Activated T-helper 1 cell treated with anti-CD3 and anti-CD28 coated beads, Interleukin-12 subunit alpha, Interleukin-12 subunit beta, Interleukin-2, Interleukin-4 antibody, amounts not matched to agents 30 ng/mL and 10 ng/mL and 1 ng/mL, durations not matched to agents 14 hours and 24 hours and 36 hours (primary cell): ENCODE results near the gene CHMP3. TPM values are rescaled to one million over a fixed set of nuclear protein-coding genes. Genes with fewer than 3 reads are reported as not detected.

Source experiments
- DNase-seq: peaks from one replicate; pipeline ENCODE4 v3.0.0; 2021; ENCODE audit warnings: low spot score
- H3K27ac Mint-ChIP-seq: one replicate; pipeline ENCODE4 v1.8.0; 2021; ENCODE audit warnings: mild to moderate bottlenecking, mixed read lengths
- H3K27me3 Mint-ChIP-seq: one replicate; pipeline ENCODE4 v1.8.0; 2022; ENCODE audit warnings: mild to moderate bottlenecking, moderate library complexity, mixed read lengths; ENCODE audit not compliant: insufficient read depth
- H3K36me3 Mint-ChIP-seq: one replicate; pipeline ENCODE4 v1.8.0; 2021; ENCODE audit warnings: low read depth, mixed read lengths
- H3K4me1 Mint-ChIP-seq: one replicate; pipeline ENCODE4 v1.8.0; 2021; ENCODE audit warnings: low read depth, mixed read lengths
- H3K4me3 Mint-ChIP-seq: one replicate; pipeline ENCODE4 v1.8.0; 2021; ENCODE audit warnings: mild to moderate bottlenecking, moderate library complexity, mixed read lengths
- H3K9me3 Mint-ChIP-seq: one replicate; pipeline ENCODE4 v1.8.0; 2021; ENCODE audit warnings: mixed read lengths
- intact Hi-C: fragments of 100-400 bp; cut with micrococcal nuclease; formaldehyde crosslinking; loops from one replicate; pipeline ENCODE4 v1.15.1; 2024
- total RNA-seq: library from RNA; stranded (reverse); gene quantifications from 2 replicates; pipeline ENCODE4 v1.2.3, GENCODE V29; 2022

Gene CHMP3
- total RNA-seq, 1 donor from 2014 or later: 27.7 TPM

DNA sequence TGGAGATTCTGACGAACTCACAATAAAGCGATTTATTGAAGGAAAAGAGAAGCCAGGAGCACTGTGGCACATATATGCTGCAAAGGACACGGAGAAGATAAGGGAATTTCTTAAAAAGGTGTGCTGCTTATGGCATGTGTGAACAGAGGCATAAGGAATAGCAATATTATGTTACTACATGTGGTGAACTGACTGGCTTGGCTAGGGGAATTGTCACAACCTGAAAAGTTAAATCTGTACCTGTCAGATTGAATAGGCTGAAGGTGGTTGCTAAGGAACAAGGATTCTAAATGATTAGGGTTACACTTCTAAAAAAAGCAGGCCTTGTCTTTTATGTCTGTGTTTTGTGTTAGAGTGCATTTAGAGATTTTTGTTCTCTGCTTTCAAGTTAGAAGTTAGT, 73.7 kb downstream of the CHMP3 start:
- intact Hi-C loops: loop anchor here (10.0 kb wide), 1 partner anchor 75 kb away; the partner anchor contains the start of gene CHMP3
- H3K27ac Mint-ChIP-seq: no peak overlapping the region

DNA sequence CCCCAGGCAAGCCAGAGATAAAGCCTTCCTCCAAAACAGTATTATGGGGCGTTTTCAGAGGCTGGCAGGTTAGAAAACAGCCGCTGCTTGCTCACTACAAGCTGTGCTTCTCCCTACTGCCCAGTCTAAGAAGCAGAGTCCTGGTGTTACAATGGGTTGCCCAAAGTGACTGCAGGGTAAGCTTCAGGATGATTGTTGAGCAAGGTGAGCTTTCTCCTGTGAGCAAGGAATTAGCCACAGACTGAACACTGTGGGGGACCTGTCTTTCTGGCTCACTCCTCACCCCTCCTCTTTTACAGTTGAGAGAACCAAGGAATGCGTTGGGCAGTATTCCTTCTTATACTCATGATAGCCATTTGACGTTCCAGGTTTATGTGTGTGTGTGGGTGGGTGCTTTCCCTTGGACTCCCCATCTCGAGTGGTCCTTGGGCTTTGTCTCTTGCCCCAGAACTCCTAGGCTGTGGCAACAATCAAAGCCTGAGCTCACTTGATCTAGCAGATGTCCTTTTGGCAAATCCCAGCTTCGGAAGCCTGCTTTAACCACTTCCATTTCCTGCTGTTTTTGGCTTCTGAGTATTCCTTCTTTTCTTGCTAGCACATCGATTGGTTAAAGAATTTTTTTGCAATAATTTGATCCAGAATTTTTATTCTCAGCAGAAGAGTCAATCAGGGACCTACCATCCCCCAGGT, 74.5 kb downstream of the CHMP3 start:
- intact Hi-C loops: loop anchor here (10.0 kb wide), 1 partner anchor 76 kb away; the partner anchor contains the start of gene CHMP3
- H3K36me3 Mint-ChIP-seq: peaks cover 92% of the 10 kb centered on the region
- H3K4me3 Mint-ChIP-seq: no peak overlapping the region
- peaks cover 29% of the 10 kb centered on the region for H3K4me1 Mint-ChIP-seq
- H3K27ac Mint-ChIP-seq: no peak overlapping the region
- no peaks in the 10 kb centered on the region for H3K27me3 Mint-ChIP-seq
- DNase-seq: no peak
- H3K9me3 Mint-ChIP-seq: no peaks in the 10 kb centered on the region

More for the DNA sequence above, 73.7 kb downstream of the CHMP3 start:
- no peak overlapping the region for H3K4me3 Mint-ChIP-seq
- H3K4me1 Mint-ChIP-seq: peaks cover 28% of the 10 kb centered on the region
- DNase-seq: no peak
- peaks cover 92% of the 10 kb centered on the region for H3K36me3 Mint-ChIP-seq
- H3K27me3 Mint-ChIP-seq: no peaks in the 10 kb centered on the region
- H3K9me3 Mint-ChIP-seq: no peaks in the 10 kb centered on the region

DNA sequence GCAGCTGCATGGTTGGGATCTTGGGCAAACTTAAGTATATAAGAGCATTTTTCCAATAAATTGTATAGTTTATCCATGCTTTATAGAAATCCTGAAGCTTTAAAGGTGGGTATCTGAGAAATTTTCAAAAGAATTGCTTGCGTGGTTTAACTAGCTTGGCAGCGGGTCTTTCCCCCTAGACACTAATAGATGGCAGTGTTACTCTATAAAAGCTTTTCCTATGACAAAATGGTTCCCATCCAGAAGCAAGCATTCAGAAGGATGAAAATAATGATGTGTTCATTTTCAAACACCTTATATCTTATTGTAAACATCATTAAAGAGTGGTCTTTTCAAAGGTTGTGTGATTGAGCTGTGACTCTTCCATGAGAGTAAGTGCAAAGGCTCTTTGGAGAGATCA, 76.2 kb downstream of the CHMP3 start:
- intact Hi-C loops: loop anchor here (10.0 kb wide), 1 partner anchor 78 kb away; the partner anchor contains the start of gene CHMP3
- no peaks in the 10 kb centered on the region for H3K27me3 Mint-ChIP-seq
- DNase-seq: no peak
- no peaks in the 10 kb centered on the region for H3K9me3 Mint-ChIP-seq
- H3K36me3 Mint-ChIP-seq: peaks cover 95% of the 10 kb centered on the region
- H3K4me1 Mint-ChIP-seq: peaks cover 39% of the 10 kb centered on the region
- H3K4me3 Mint-ChIP-seq: no peak overlapping the region
- no peak overlapping the region for H3K27ac Mint-ChIP-seq

DNA sequence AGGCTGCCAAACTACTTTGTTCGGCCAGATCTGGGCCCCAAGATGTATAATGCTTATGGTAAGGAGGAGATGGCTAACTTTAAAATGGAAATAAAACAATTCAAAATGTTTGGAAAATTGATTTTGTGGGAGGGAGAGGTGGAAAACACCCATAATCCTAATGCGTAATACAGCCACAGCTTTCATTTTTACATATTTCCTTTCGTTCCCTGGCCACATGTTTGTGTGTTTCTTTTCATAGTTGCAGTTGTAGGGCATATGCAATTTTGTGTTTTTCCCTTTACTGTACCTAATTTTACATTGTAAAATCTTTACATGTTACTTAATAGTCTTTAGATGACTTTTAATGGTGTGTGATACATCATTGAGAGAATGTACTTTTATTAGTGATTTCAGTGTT, 77.4 kb downstream of the CHMP3 start:
- intact Hi-C loops: loop anchor here (1.0 to 10.0 kb wide), 3 partner anchors 43 to 133 kb away; partner anchors contain the start of gene CHMP3
- Mint-ChIP-seq H3K27ac (peak overlapping the region; percentile 48), H3K27me3 (no peaks in the 10 kb centered on the region), H3K4me1 (peaks cover 49% of the 10 kb centered on the region), H3K36me3 (peaks cover 92% of the 10 kb centered on the region), H3K9me3 (no peaks in the 10 kb centered on the region), H3K4me3 (no peak overlapping the region)
- DNase-seq: no peak

DNA sequence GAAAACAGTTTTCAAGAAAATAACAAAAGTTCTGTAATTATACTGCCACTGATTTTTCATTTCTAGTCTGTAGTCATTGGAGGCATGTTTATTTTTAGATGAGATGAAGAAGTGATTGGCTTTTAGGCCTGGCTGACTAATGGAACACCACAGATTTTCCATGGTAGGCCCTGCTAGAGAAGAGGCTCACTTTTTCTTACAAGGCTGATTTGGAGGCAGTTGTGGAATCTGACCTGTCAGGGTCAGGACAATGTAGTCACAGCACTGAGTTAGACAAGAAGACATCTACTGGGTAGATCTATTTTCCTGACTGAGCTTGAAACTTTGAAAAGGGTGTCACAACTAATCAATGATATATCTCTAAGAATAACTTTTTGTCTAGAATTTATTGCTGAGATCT, 78.1 kb downstream of the CHMP3 start:
- Mint-ChIP-seq H3K36me3 (peaks cover 93% of the 10 kb centered on the region), H3K27ac (peak overlapping the region; percentile 59), H3K4me3 (no peak overlapping the region), H3K9me3 (no peaks in the 10 kb centered on the region), H3K27me3 (no peaks in the 10 kb centered on the region), H3K4me1 (peaks cover 52% of the 10 kb centered on the region)
- no peak for DNase-seq
- intact Hi-C loops: loop anchor here (1.0 to 10.0 kb wide), 3 partner anchors 42 to 134 kb away; partner anchors contain the start of gene CHMP3

DNA sequence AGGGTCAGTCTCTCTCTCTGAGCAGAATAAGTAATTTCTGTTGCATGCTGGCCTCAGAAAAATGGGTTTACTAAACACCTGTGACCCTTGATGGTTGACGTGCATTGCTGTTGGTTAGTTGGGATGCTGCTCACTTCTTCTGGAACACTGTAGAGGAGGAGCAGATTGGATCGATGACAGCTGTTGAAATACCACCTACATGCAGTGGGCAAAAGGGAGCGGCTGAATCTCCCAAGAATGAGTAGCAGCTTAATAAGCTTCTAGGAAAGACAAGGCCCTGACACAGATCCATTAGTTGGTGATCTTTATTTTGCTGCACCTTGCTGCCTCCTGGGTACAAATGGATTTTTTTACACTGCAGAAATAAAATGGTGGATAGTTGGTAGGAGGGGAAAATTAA, 78.9 kb downstream of the CHMP3 start:
- H3K4me1 Mint-ChIP-seq: peaks cover 48% of the 10 kb centered on the region
- H3K27ac Mint-ChIP-seq: no peak overlapping the region
- intact Hi-C loops: loop anchor here (2.0 to 10.0 kb wide), 2 partner anchors 42 to 80 kb away; partner anchors contain the start of gene CHMP3
- no peak for DNase-seq
- no peaks in the 10 kb centered on the region for H3K9me3 Mint-ChIP-seq
- no peaks in the 10 kb centered on the region for H3K27me3 Mint-ChIP-seq
- H3K36me3 Mint-ChIP-seq: peaks cover 93% of the 10 kb centered on the region
- H3K4me3 Mint-ChIP-seq: no peak overlapping the region

DNA sequence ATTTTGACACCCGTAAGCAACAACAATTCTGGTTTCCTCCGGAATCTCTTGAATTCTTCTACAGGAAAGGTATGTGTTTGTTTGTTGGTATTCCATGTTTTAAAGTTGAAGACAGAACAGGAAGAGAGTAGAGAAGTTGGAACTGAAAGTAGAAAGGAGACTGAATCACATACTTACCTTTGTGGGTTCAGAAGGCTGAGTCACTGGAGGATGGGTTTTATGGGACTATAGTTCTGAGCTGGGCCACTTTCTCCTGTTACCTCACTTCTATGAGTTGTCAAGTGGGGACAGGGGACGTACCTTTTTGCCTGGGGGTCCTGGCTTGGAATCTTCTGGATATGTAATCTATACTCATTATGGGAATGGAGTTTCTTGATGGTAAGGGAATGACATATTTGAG, 81.2 kb downstream of the CHMP3 start:
- Mint-ChIP-seq H3K27ac (peak overlapping the region; percentile 82), H3K4me1 (peaks cover 68% of the 10 kb centered on the region), H3K9me3 (no peaks in the 10 kb centered on the region), H3K36me3 (peaks cover 92% of the 10 kb centered on the region), H3K27me3 (no peaks in the 10 kb centered on the region), H3K4me3 (no peak overlapping the region)
- peak; percentile 4 for DNase-seq
- intact Hi-C loops: loop anchor here (2.0 to 10.0 kb wide), 2 partner anchors 13 to 83 kb away; partner anchors contain the start of gene CHMP3

DNA sequence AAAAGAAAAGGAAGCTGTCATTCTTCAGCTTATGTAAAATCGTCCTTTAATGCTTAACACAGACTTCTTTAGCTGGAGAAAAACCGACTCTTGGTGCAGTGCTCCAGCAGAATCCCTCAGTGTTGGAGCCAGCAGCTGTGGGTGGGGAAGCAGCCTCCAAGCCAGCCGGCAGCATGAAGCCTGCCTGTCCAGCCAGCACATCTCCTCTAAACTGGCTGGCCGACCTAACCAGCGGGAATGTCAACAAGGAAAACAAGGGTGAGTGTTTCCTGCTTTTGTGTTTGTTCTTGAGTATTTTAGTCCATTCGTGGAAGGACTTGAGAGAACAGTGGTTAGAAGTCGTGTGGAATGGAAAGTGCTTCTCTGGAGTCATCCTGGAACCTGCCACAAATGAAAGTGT, 83.1 kb downstream of the CHMP3 start:
- H3K4me1 Mint-ChIP-seq: peaks cover 66% of the 10 kb centered on the region
- intact Hi-C loops: loop anchor here (10.0 kb wide), 1 partner anchor 85 kb away; the partner anchor contains the start of gene CHMP3
- DNase-seq: no peak
- H3K4me3 Mint-ChIP-seq: no peak overlapping the region
- no peaks in the 10 kb centered on the region for H3K27me3 Mint-ChIP-seq
- no peak overlapping the region for H3K27ac Mint-ChIP-seq
- H3K9me3 Mint-ChIP-seq: no peaks in the 10 kb centered on the region
- peaks cover 83% of the 10 kb centered on the region for H3K36me3 Mint-ChIP-seq

DNA sequence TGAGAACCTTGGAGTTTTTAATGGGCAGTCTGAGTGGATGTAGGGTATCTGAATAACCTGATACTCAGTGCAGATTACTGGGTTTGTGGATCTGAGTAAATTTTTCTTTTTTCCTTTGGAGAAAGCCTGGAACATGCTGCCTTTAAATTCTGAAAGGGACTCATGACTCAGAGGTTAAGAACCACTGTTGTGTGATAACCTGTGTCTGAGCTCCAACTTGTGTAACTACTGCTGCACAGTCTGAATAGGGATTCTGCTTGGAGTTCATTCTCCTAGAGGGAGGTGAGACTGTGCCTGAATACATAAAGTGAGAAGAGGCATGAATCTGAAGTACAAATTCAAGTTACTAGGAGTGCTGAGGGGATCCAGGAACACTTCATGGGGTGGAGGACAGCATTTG, 85.9 kb downstream of the CHMP3 start:
- no peak overlapping the region for H3K4me3 Mint-ChIP-seq
- intact Hi-C loops: no loop called here
- no peak for DNase-seq
- H3K9me3 Mint-ChIP-seq: no peaks in the 10 kb centered on the region
- H3K27ac Mint-ChIP-seq: no peak overlapping the region
- peaks cover 64% of the 10 kb centered on the region for H3K4me1 Mint-ChIP-seq
- no peaks in the 10 kb centered on the region for H3K27me3 Mint-ChIP-seq
- peaks cover 80% of the 10 kb centered on the region for H3K36me3 Mint-ChIP-seq

DNA sequence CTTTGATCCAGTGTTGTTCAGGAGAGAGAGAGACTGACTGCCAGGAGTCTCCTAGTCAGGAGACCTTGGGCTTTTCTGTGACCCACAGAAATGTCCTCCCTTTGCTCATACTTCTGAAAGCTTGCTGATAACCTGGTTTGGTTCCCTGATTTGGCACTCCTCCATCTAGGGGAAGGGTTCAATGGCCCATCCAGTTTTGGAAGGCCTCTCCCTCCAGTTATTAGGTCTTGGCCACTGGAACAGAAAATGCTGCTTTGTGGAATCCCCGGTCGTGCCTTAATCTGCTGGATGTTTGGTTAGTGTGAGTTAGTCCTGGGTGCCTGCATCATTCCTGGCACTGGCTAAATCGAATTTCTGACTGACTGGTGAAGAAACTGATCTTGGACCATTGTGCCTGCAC, 86.3 kb downstream of the CHMP3 start:
- no peak overlapping the region for H3K27ac Mint-ChIP-seq
- peaks cover 78% of the 10 kb centered on the region for H3K36me3 Mint-ChIP-seq
- no peak for DNase-seq
- intact Hi-C loops: no loop called here
- H3K9me3 Mint-ChIP-seq: no peaks in the 10 kb centered on the region
- H3K4me3 Mint-ChIP-seq: no peak overlapping the region
- no peaks in the 10 kb centered on the region for H3K27me3 Mint-ChIP-seq
- peaks cover 63% of the 10 kb centered on the region for H3K4me1 Mint-ChIP-seq

DNA sequence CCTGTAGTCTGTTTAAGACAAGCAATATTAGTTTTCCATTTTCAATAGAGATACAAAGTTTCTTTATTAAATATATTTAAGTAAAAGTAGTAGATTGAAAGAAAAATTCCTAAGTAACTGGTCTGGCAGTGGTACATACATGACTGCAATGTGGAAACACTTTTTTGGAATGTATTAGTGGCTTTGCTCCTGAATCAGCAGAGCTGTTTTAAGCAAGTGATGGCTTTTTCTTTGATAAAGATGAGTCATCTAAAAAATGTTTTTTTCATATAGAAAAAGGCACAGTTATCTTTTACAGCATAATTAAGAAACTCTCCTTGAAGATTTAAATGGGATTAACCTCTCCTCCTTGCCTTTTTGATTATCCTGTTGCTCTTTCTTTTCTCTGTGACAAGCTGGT, 87.2 kb downstream of the CHMP3 start:
- Mint-ChIP-seq H3K27me3 (no peaks in the 10 kb centered on the region), H3K9me3 (no peaks in the 10 kb centered on the region), H3K4me3 (no peak overlapping the region), H3K36me3 (peaks cover 78% of the 10 kb centered on the region), H3K27ac (peak overlapping the region; percentile 37), H3K4me1 (peaks cover 63% of the 10 kb centered on the region)
- no peak for DNase-seq
- intact Hi-C loops: no loop called here

DNA sequence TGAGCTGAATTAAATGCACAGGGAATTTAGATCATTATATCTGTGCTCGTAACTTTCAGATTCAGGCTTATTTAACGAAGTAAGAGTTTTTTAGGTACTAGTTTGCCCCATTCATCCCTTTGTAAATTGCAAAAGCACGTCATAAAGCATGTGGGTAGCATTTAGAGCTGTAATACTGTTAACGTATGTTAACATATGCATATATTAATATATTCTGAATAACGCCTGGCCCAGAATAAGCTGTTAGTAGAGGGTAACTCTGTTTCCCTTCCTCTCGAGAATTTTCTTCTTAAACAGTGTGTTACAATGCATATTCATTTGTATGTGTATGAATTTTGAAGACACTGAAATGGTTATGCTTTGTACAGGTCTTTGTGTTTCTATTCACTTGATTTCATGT, 91.6 kb downstream of the CHMP3 start:
- H3K9me3 Mint-ChIP-seq: no peaks in the 10 kb centered on the region
- peaks cover 63% of the 10 kb centered on the region for H3K36me3 Mint-ChIP-seq
- no peak for DNase-seq
- H3K27me3 Mint-ChIP-seq: no peaks in the 10 kb centered on the region
- no peak overlapping the region for H3K4me3 Mint-ChIP-seq
- peaks cover 69% of the 10 kb centered on the region for H3K4me1 Mint-ChIP-seq
- H3K27ac Mint-ChIP-seq: no peak overlapping the region
- intact Hi-C loops: no loop called here

DNA sequence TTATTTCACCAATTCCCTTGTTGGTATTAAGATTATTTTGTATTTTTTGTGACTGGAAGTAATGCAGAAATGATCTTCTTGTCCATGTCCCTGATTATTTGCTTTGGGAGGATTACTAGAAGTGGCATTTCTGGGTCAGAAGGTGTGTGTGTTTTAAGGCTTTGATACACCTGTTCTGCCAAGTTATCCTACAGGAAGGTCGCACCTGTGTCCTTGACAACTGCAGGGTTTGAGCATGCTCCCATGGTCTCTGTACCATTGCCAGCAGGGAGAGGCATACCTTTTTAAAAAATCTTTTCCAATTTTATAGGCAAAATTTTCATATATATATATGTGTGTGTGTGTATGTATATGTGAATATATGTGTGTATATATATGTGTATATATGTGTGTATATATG, 92.4 kb downstream of the CHMP3 start:
- Mint-ChIP-seq H3K36me3 (peaks cover 64% of the 10 kb centered on the region), H3K4me1 (peaks cover 66% of the 10 kb centered on the region), H3K9me3 (no peaks in the 10 kb centered on the region), H3K4me3 (no peak overlapping the region), H3K27me3 (no peaks in the 10 kb centered on the region), H3K27ac (no peak overlapping the region)
- intact Hi-C loops: no loop called here
- DNase-seq: no peak
